SU-DHL-6 (cell line): ENCODE measurements around the gene FBXO42.

Source experiments
- H2AFZ ChIP-seq: fragments of 200-600 bp; sonication (generic); 2 replicates; pipeline ENCODE4 v1.6.1; 2014; ENCODE audit warnings: low read depth, mild to moderate bottlenecking, moderate library complexity, mixed read lengths, antibody characterized with exemption, low read length; ENCODE audit not compliant: severe bottlenecking
- H3F3A ChIP-seq: fragments of 200-600 bp; shearing (Covaris generic); 2 replicates; pipeline ENCODE4 v1.6.0; 2016; ENCODE audit warnings: antibody characterized with exemption, mild to moderate bottlenecking; ENCODE audit not compliant: insufficient read depth
- H3K27ac ChIP-seq: fragments of 200-600 bp; sonication (generic); 2 replicates; pipeline ENCODE4 v1.5.1; 2016; ENCODE audit warnings: low read depth, mild to moderate bottlenecking, low read length, moderate library complexity, mixed read lengths
- H3K27me3 ChIP-seq: fragments of 200-600 bp; sonication (generic), shearing (Covaris generic); 2 replicates; pipeline ENCODE4 v1.6.0; 2014; ENCODE audit warnings: mild to moderate bottlenecking, low read length
- H3K36me3 ChIP-seq: fragments of 200-600 bp; sonication (generic); 2 replicates; pipeline ENCODE4 v1.6.1; 2014; ENCODE audit warnings: mild to moderate bottlenecking, low read length, mixed read lengths
- H3K4me2 ChIP-seq: fragments of 300-600, 200-600 bp; shearing (Covaris generic), sonication (generic); 2 replicates; pipeline ENCODE4 v1.6.0; 2014; ENCODE audit warnings: low read length, low read depth, mild to moderate bottlenecking; ENCODE audit not compliant: poor library complexity, severe bottlenecking
- H3K4me3 ChIP-seq: fragments of 200-600 bp; sonication (generic); 2 replicates; pipeline ENCODE4 v1.5.1; 2014; ENCODE audit warnings: antibody characterized with exemption, low read length, mild to moderate bottlenecking, mixed read lengths; ENCODE audit not compliant: insufficient read depth, poor library complexity, severe bottlenecking
- H3K79me2 ChIP-seq: fragments of 200-600 bp; sonication (generic); 2 replicates; pipeline ENCODE4 v1.6.1; 2014; ENCODE audit warnings: mild to moderate bottlenecking, low read length, moderate library complexity; ENCODE audit not compliant: insufficient read depth
- H3K9ac ChIP-seq: fragments of 200-600 bp; sonication (generic); 2 replicates; pipeline ENCODE4 v1.7.0; 2014; ENCODE audit warnings: mild to moderate bottlenecking, low read length
- H3K9me2 ChIP-seq: fragments of 200-600 bp; sonication (generic); replicated peaks from 2 replicates; pipeline ENCODE4 v1.6.1; 2014; ENCODE audit warnings: low read length; ENCODE audit not compliant: insufficient read depth
- H3K9me3 ChIP-seq: fragments of 200-600 bp; sonication (generic); 2 replicates; pipeline ENCODE4 v1.6.1; 2014; ENCODE audit warnings: low read length, mixed read lengths; ENCODE audit not compliant: insufficient read depth
- H4K20me1 ChIP-seq: fragments of 200-600 bp; sonication (generic); 2 replicates; pipeline ENCODE4 v1.6.1; 2014; ENCODE audit warnings: low read depth, mild to moderate bottlenecking, antibody characterized with exemption, low read length, moderate library complexity, mixed read lengths
- CTCF ChIP-seq: fragments of 200-600 bp; sonication (generic); IDR thresholded peaks from one replicate; pipeline ENCODE4 v1.5.1; 2017; ENCODE audit warnings: antibody characterized with exemption, mild to moderate bottlenecking, low read length, moderate library complexity; ENCODE audit not compliant: insufficient read depth, poor library complexity, severe bottlenecking
- EZH2phosphoT487 ChIP-seq: fragments of 200-600 bp; sonication (generic), shearing (Covaris generic); conservative IDR thresholded peaks from 2 replicates; pipeline ENCODE4 v1.6.1; 2018; ENCODE audit warnings: mild to moderate bottlenecking, antibody characterized with exemption, low read length, moderate library complexity, mixed read lengths

FBXO42 gene

GRCh38 chr1:16293538-16293937 is 58.7 kb downstream of the FBXO42 start:
- Histone ChIP-seq H3K4me2 (no peak overlapping the region), H4K20me1 (no peaks in the 10 kb centered on the region), H3K9me3 (no peaks in the 10 kb centered on the region), H3K36me3 (no peaks in the 10 kb centered on the region), H3K9ac (no peak overlapping the region), H3K27ac (no peak overlapping the region), H3F3A (no peaks in the 10 kb centered on the region), H3K27me3 (no peaks in the 10 kb centered on the region), H3K4me3 (no peak overlapping the region), H3K9me2 (no peaks in the 10 kb centered on the region), H2AFZ (no peak overlapping the region), H3K79me2 (no peaks in the 10 kb centered on the region)
- TF ChIP-seq EZH2phosphoT487: no peak
- no peak for TF ChIP-seq CTCF

GRCh38 chr1:16292739-16293138 is 59.5 kb downstream of the FBXO42 start:
- H2AFZ ChIP-seq: no peak overlapping the region
- no peaks in the 10 kb centered on the region for H3K27me3 ChIP-seq
- TF ChIP-seq EZH2phosphoT487 (no peak), CTCF (no peak)
- no peak overlapping the region for H3K27ac ChIP-seq
- no peaks in the 10 kb centered on the region for H3F3A ChIP-seq
- no peaks in the 10 kb centered on the region for H4K20me1 ChIP-seq
- H3K9ac ChIP-seq: no peak overlapping the region
- no peak overlapping the region for H3K4me3 ChIP-seq
- H3K9me2 ChIP-seq: no peaks in the 10 kb centered on the region
- no peak overlapping the region for H3K4me2 ChIP-seq
- no peaks in the 10 kb centered on the region for H3K79me2 ChIP-seq
- no peaks in the 10 kb centered on the region for H3K36me3 ChIP-seq
- no peaks in the 10 kb centered on the region for H3K9me3 ChIP-seq

DNA sequence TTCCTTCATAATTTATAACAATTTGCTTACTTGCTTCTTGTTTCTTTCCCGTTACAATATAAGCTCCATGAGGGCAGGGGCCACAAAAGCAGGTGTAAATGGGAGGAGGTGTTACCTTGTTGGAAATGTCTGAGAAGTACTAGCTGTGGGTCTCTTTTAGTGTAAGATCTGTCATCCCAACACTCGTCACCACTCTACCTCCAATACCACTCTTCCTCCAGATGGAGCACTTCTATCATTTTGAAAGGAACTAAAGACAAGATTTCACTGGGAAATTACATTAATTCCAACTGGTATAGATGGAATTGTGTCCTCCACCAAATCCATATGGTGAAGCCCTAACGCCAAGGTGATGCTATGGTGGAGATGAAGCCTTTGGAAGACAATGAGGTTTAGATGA is 62.3 kb downstream of the FBXO42 start:
- H3K4me2 ChIP-seq: no peak overlapping the region
- no peaks in the 10 kb centered on the region for H3F3A ChIP-seq
- no peaks in the 10 kb centered on the region for H3K9me2 ChIP-seq
- H3K27ac ChIP-seq: no peak overlapping the region
- no peak overlapping the region for H3K9ac ChIP-seq
- H4K20me1 ChIP-seq: no peaks in the 10 kb centered on the region
- TF ChIP-seq CTCF: no peak
- no peak for TF ChIP-seq EZH2phosphoT487
- no peaks in the 10 kb centered on the region for H3K27me3 ChIP-seq
- H3K36me3 ChIP-seq: no peaks in the 10 kb centered on the region
- H3K9me3 ChIP-seq: no peaks in the 10 kb centered on the region
- H3K4me3 ChIP-seq: no peak overlapping the region
- H2AFZ ChIP-seq: no peak overlapping the region
- H3K79me2 ChIP-seq: no peaks in the 10 kb centered on the region

GRCh38 chr1:16286122-16286521 is 66.2 kb downstream of the FBXO42 start:
- no peak overlapping the region for H3K27ac ChIP-seq
- no peaks in the 10 kb centered on the region for H3K36me3 ChIP-seq
- H3K9me2 ChIP-seq: no peaks in the 10 kb centered on the region
- no peaks in the 10 kb centered on the region for H3K27me3 ChIP-seq
- H3K9ac ChIP-seq: no peak overlapping the region
- no peaks in the 10 kb centered on the region for H4K20me1 ChIP-seq
- H3K4me3 ChIP-seq: no peak overlapping the region
- TF ChIP-seq CTCF (no peak), EZH2phosphoT487 (no peak)
- no peak overlapping the region for H2AFZ ChIP-seq
- H3K79me2 ChIP-seq: no peaks in the 10 kb centered on the region
- no peak overlapping the region for H3K4me2 ChIP-seq
- no peaks in the 10 kb centered on the region for H3K9me3 ChIP-seq
- H3F3A ChIP-seq: no peaks in the 10 kb centered on the region
